Endothelial cell of umbilical vein (primary cell): Measurements from ENCODE around the gene BLTP3A. TPM values are rescaled to one million over a fixed set of nuclear protein-coding genes. Genes with fewer than 3 reads are reported as not detected.

Source experiments
- Bru-seq: library from RNA; stranded (reverse); fragments of 400-500 nt; gene quantifications from one replicate; lab custom pipeline; 2021; lab: Mats Ljungman, UMichigan
- BruChase-seq, 2 experiments: library from RNA; stranded (reverse); fragments of 400-500 nt; gene quantifications; one replicate each; lab custom pipeline; 2021; lab: Mats Ljungman, UMichigan
- BruUV-seq: library from RNA; stranded (reverse); fragments of 400-500 nt; replicated peaks from 2 replicates; lab custom pipeline; 2021; lab: Mats Ljungman, UMichigan
- CTCF ChIA-PET: fragments of 300-600, 350-600 bp; sonication (Branson Sonifier 250); formaldehyde crosslinking; loops from one replicate; lab custom pipeline; 2021; ENCODE audit warnings: antibody characterized with exemption, inconsistent platforms; lab: Charles Lee
- POLR2A ChIA-PET: fragments of 300-600, 350-600 bp; sonication (Branson Sonifier 250); formaldehyde crosslinking; loops from one replicate; lab custom pipeline; 2021; ENCODE audit warnings: antibody characterized with exemption, inconsistent platforms; lab: Charles Lee
- DNase-seq: peaks from one replicate; pipeline ENCODE4 v3.0.0-alpha.2; 2011; ENCODE audit warnings: low read depth, low spot score
- FAIRE-seq: peaks from 2 replicates; lab custom pipeline; 2011; peaks lifted over from hg19 to GRCh38; lab: Jason Lieb, UNC
- H2AFZ ChIP-seq: 2 replicates; pipeline ENCODE4 v1.6.0; 2012; ENCODE audit warnings: low read depth, low read length, control low read depth, inconsistent platforms
- H3K27ac ChIP-seq: 2 replicates; pipeline ENCODE4 v1.5.1; 2011; ENCODE audit warnings: low read depth, mild to moderate bottlenecking, control low read depth, low read length, moderate library complexity; ENCODE audit not compliant: insufficient read depth
- H3K27me3 ChIP-seq, 2 experiments: 2 replicates each; pipeline versions ENCODE4 v1.6.0 to v1.6.1; 2011; ENCODE audit warnings: low read length in 2 of 2, mixed read lengths in 1 of 2; ENCODE audit not compliant: control insufficient read depth in 2 of 2, insufficient read depth in 2 of 2
- H3K36me3 ChIP-seq, 2 experiments: 2 replicates in 1 of 2; 3 replicates in 1 of 2; pipeline ENCODE4 v1.5.1; 2011; ENCODE audit warnings: low read length in 2 of 2, mild to moderate bottlenecking in 1 of 2, moderate library complexity in 1 of 2; ENCODE audit not compliant: control insufficient read depth in 2 of 2, insufficient read depth in 2 of 2; ENCODE audit errors: extremely low read depth in 1 of 2
- H3K4me1 ChIP-seq: 3 replicates; pipeline ENCODE4 v1.5.1; 2011; ENCODE audit warnings: mild to moderate bottlenecking, low read length; ENCODE audit not compliant: control insufficient read depth, insufficient read depth; ENCODE audit errors: extremely low read depth
- H3K4me2 ChIP-seq: 2 replicates; pipeline ENCODE4 v1.6.1; 2011; ENCODE audit warnings: low read length, control low read depth, mixed read lengths; ENCODE audit not compliant: insufficient read depth
- H3K4me3 ChIP-seq, 3 experiments: fragments of 200-600 bp in 1 of 3; sonication (generic), shearing (Covaris generic) in 1 of 3; replicated peaks in 1 of 3; 2 replicates each; pipeline ENCODE4 v1.5.1; 2011 to 2016; ENCODE audit warnings: control low read depth in 3 of 3, low read length in 3 of 3, mild to moderate bottlenecking in 2 of 3, inconsistent platforms in 1 of 3, low read depth in 1 of 3, moderate library complexity in 1 of 3; ENCODE audit not compliant: insufficient read depth in 1 of 3
- H3K79me2 ChIP-seq: 2 replicates; pipeline ENCODE4 v1.6.0; 2012; ENCODE audit warnings: low read length, inconsistent platforms; ENCODE audit not compliant: control insufficient read depth, insufficient read depth
- H3K9ac ChIP-seq: replicated peaks from 2 replicates; pipeline ENCODE3; 2011; ENCODE audit warnings: low read length, control low read depth; ENCODE audit not compliant: insufficient read depth; ENCODE audit errors: extremely low read depth
- H3K9me1 ChIP-seq: replicated peaks from 3 replicates; pipeline ENCODE4 v1.6.0; 2011; ENCODE audit warnings: mild to moderate bottlenecking, low read length; ENCODE audit not compliant: control insufficient read depth, insufficient read depth; ENCODE audit errors: extremely low read depth
- H3K9me3 ChIP-seq: replicated peaks from 2 replicates; pipeline ENCODE4 v1.5.1; 2012; ENCODE audit warnings: low read length, inconsistent platforms; ENCODE audit not compliant: control insufficient read depth, insufficient read depth
- H4K20me1 ChIP-seq: replicated peaks from 2 replicates; pipeline ENCODE3; 2011; ENCODE audit warnings: mild to moderate bottlenecking, low read length; ENCODE audit not compliant: control insufficient read depth, insufficient read depth; ENCODE audit errors: extremely low read depth
- CTCF ChIP-seq, 2 donors: IDR thresholded peaks; 1 replicate in 1 of 2; 2 replicates in 1 of 2; pipeline ENCODE4 v1.5.1; 2011; ENCODE audit warnings: low read length in 2 of 2, mild to moderate bottlenecking in 2 of 2, moderate library complexity in 2 of 2, control low read depth in 1 of 2, inconsistent platforms in 1 of 2, low read depth in 1 of 2; ENCODE audit not compliant: insufficient read depth in 1 of 2; ENCODE audit errors: extremely low read depth in 1 of 2
- EZH2 ChIP-seq: IDR thresholded peaks from 2 replicates; pipeline ENCODE4 v1.6.1; 2012; ENCODE audit warnings: borderline replicate concordance, low read depth, mild to moderate bottlenecking, moderate library complexity, low read length, inconsistent platforms; ENCODE audit not compliant: severe bottlenecking
- FOS ChIP-seq: IDR thresholded peaks from 2 replicates; pipeline ENCODE4 v1.6.1; 2011; ENCODE audit warnings: mild to moderate bottlenecking, low read length, moderate library complexity, borderline replicate concordance; ENCODE audit not compliant: insufficient read depth
- GATA2 ChIP-seq: IDR thresholded peaks from 2 replicates; pipeline ENCODE4 v1.7.0; 2011; ENCODE audit warnings: low read depth, mild to moderate bottlenecking, moderate library complexity, mixed read lengths, low read length; ENCODE audit not compliant: insufficient read length, insufficient read depth
- JUN ChIP-seq: IDR thresholded peaks from 2 replicates; pipeline ENCODE4 v1.6.1; 2011; ENCODE audit warnings: borderline replicate concordance, low read depth; ENCODE audit not compliant: insufficient read length, insufficient read depth
- MYC ChIP-seq: IDR thresholded peaks from one replicate; pipeline ENCODE4 v1.6.1; 2011; ENCODE audit warnings: mild to moderate bottlenecking, low read depth, low read length
- POLR2A ChIP-seq: IDR thresholded peaks from 2 replicates; pipeline ENCODE4 v1.6.1; 2012; ENCODE audit warnings: low read depth, mild to moderate bottlenecking, control low read depth, low read length
- POLR2AphosphoS5 ChIP-seq: IDR thresholded peaks from 2 replicates; pipeline ENCODE4 v1.6.1; 2012; ENCODE audit warnings: low read depth, mild to moderate bottlenecking, control low read depth, low read length, moderate library complexity; ENCODE audit not compliant: insufficient read depth
- dilution Hi-C: fragments of 300-500 bp; cut with MboI; formaldehyde crosslinking; loops from one replicate; pipeline ENCODE4 v1.15.0; 2019; ENCODE audit warnings: low sequenced_read_pairs; ENCODE audit not compliant: extremely low pct_ligation_motif_present
- intact Hi-C: fragments of 100-400 bp; cut with micrococcal nuclease; formaldehyde crosslinking; loops from one replicate; pipeline ENCODE4 v1.10.0; 2022
- long read RNA-seq: library from polyadenylated mRNA; stranded (forward); transcript quantifications from one replicate; pipeline ENCODE4 v2.0.0, GENCODE V29; 2021
- polyA minus RNA-seq, 3 experiments: library from RNA; depleted of rRNA, polyadenylated mRNA; stranded (reverse); fragments of >200 nt; gene quantifications; 1 replicate in 1 of 3; 2 replicates in 2 of 3; pipeline ENCODE4 v1.2.3, GENCODE V29; 2011
- polyA plus RNA-seq, 4 experiments: library from polyadenylated mRNA; depleted of rRNA in 3 of 4; stranded (reverse) in 3 of 4; unstranded in 1 of 4; fragments of >200 nt; gene quantifications; 2 replicates each; pipeline versions ENCODE4 v1.2.1 to v1.2.3, GENCODE V29; 2011 to 2012; ENCODE audit warnings: missing spikeins in 1 of 4
- total RNA-seq: library from RNA; stranded (reverse); gene quantifications from 2 replicates; pipeline ENCODE4 v1.2.3, GENCODE V29; 2021
- TF ChIP-seq, protein P1 (sequence below): IDR thresholded peaks from 2 replicates; pipeline ENCODE4 v1.6.1; 2011; ENCODE audit not compliant: insufficient read depth, insufficient read length

Gene BLTP3A, protein sequence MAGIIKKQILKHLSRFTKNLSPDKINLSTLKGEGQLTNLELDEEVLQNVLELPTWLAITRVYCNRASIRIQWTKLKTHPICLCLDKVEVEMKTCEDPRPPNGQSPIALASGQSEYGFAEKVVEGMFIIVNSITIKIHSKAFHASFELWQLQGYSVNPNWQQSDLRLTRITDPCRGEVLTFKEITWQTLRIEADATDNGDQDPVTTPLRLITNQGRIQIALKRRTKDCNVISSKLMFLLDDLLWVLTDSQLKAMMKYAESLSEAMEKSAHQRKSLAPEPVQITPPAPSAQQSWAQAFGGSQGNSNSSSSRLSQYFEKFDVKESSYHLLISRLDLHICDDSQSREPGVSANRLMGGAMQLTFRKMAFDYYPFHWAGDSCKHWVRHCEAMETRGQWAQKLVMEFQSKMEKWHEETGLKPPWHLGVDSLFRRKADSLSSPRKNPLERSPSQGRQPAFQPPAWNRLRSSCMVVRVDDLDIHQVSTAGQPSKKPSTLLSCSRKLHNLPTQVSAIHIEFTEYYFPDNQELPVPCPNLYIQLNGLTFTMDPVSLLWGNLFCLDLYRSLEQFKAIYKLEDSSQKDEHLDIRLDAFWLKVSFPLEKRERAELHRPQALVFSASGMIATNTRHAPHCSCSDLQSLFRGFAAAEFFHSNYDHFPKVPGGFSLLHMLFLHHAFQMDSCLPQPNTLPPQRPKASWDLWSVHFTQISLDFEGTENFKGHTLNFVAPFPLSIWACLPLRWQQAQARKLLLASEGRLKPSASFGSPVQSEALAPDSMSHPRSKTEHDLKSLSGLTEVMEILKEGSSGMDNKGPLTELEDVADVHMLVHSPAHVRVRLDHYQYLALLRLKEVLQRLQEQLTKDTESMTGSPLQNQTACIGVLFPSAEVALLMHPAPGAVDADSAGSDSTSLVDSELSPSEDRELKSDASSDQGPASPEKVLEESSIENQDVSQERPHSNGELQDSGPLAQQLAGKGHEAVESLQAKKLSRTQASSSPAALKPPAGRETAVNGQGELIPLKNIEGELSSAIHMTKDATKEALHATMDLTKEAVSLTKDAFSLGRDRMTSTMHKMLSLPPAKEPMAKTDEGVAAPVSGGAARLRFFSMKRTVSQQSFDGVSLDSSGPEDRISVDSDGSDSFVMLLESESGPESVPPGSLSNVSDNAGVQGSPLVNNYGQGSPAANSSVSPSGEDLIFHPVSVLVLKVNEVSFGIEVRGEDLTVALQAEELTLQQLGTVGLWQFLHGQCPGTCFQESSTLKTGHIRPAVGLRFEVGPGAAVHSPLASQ (N-terminal part only)
- total RNA-seq: 9.3 and 10.5 TPM in 2 replicates
- 4.2 and 4.6 TPM in 2 replicates for polyA plus RNA-seq
- 4.2 and 4.5 TPM in 2 replicates for polyA plus RNA-seq (2011; cell fraction: cytosol; rRNA removed)
- 6.8 and 8.0 TPM in 2 replicates for polyA plus RNA-seq (2011; cell fraction: nucleus; rRNA removed)
- polyA plus RNA-seq (2012): 3.3 and 4.6 TPM in 2 replicates
- 21.7 and 22.6 TPM in 2 replicates for polyA minus RNA-seq
- polyA minus RNA-seq (2011; cell fraction: cytosol; rRNA and poly(A)+ RNA removed): 29.2 TPM
- polyA minus RNA-seq (2011; cell fraction: nucleus; rRNA and poly(A)+ RNA removed): 9.4 and 11.2 TPM in 2 replicates
- Bru-seq, nascent RNA: percentile 61 among the genes with signal in this experiment
- percentile 68 among the genes with signal in this experiment for BruChase-seq, experiment 1, labeled RNA remaining after a 6-hour chase
- BruChase-seq, experiment 2, labeled RNA remaining after a 2-hour chase: percentile 63 among the genes with signal in this experiment
- long read RNA-seq, full-length matches to known transcripts: 1 of 10 reads
- long read RNA-seq, partial matches to known transcripts: 3 of 10 reads
- long read RNA-seq, other reads (novel, unspliced or antisense): 6 of 10 reads

DNA sequence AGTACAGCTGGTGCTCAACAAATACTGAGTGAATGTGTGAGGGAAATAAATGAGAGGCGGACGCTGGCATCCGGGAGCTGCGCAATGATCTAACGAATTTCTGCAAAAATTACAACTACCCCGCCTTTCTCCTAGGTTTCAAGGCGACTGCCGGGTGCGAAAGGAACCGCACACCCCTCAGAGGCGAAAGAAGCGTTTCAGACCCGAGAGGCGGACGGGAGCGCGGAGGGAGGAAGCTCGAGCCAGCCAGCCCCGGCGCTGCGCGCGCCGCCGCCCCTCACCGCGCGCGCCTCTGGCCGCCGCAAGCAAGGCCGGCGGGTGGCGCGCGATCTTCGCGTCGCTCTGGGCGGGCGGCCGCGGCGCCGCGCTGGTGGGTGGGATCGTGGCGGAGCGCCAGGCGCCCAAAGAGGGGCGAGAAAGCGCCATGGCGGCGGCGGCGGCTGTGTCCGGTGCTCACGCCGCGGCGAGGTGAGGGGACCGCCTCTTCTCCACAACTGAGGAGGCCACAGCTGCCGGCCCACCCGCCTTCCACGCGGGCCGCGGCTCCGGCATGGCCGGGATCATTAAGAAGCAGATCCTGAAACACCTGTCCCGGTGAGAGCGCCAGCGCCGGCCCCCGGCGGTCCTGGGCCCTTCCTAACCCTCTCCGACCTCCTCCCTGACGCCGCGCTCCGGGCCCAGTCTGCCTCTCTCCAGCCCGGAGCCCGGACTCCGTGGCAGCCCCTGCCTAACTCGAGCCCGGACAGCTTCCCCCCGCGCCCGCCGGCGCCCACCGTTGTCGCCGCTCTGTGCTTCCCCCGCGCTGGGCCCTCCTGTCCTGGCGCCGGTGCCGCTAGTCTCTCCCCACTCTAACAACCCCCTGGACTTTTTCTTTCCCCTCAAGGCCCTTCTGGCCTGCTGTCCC, at the start of gene BLTP3A:
TSS of gene BLTP3A (plus strand) at position 383 of the 904 bp plus-strand sequence. CDS start at position 551, 168 bp downstream.
- Histone ChIP-seq H2AFZ (peak within 1 kb of the TSS; percentile 100), H3K9me3 (no peaks in the 10 kb centered on the region), H3K4me2 (peak within 1 kb of the TSS; percentile 97), H3K36me3 (no peaks in the 10 kb centered on the region), H3K4me3 (peak within 1 kb of the TSS; percentile 77 to 97 (median 82)), H3K27me3 (no peaks in the 10 kb centered on the region), H3K79me2 (peaks cover 2% of the 10 kb centered on the region), H3K9ac (peak within 1 kb of the TSS; percentile 68), H4K20me1 (peaks cover 2% of the 10 kb centered on the region), H3K4me1 (peaks cover 21% of the 10 kb centered on the region), H3K9me1 (no peaks in the 10 kb centered on the region), H3K27ac (peak within 1 kb of the TSS; percentile 48)
- DNase-seq (peak; percentile 69), FAIRE-seq (peak; percentile 59)
- POLR2A ChIA-PET: interaction anchor here (0.9 kb wide), 1 partner anchor 96 kb away, joined by 3 read pairs; the partner anchor contains the start of gene TAF11
- CTCF ChIA-PET: interaction anchor here (1.0 to 2.9 kb wide), 19 partner anchors 9 to 448 kb away, joined by 3 to 14 read pairs (median 5); partner anchors contain the start of genes ANKS1A, ILRUN, SNRPC and TAF11
- TF ChIP-seq POLR2A: peak; percentile 78
- no peak for TF ChIP-seq MYC
- peak in 1 of 2 donors; percentile 6 for TF ChIP-seq CTCF (IDR thresholded peaks at IDR 0.05; ENCODE audit: extremely low read depth in 1 of 2, insufficient read depth in 1 of 2, low read depth in 1 of 2, low read length in 2 of 2)
- peak; percentile 83 for TF ChIP-seq POLR2AphosphoS5
- TF ChIP-seq, protein P1, sequence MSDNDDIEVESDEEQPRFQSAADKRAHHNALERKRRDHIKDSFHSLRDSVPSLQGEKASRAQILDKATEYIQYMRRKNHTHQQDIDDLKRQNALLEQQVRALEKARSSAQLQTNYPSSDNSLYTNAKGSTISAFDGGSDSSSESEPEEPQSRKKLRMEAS: no peak
- TF ChIP-seq GATA2: no peak
- TF ChIP-seq EZH2: no peak
- TF ChIP-seq FOS: no peak
- no peak for TF ChIP-seq JUN
- dilution Hi-C loops: no loop called here
- intact Hi-C loops: loop anchor here (1.0 kb wide), 3 partner anchors 35 to 96 kb away; partner anchors contain the start of genes SNRPC and TAF11
- BruUV-seq: no TSS peak
